GM19328 (cell line): Measurements from ENCODE around the gene ROM1.
"Not testable (repeated sequence)": the region's sequence is repeated elsewhere in the genome, so short reads cannot be mapped to it uniquely, and the experiment has no call there.

Source experiments
- ATAC-seq: cut with Tn5 transposase; IDR thresholded peaks from one replicate; pipeline ENCODE4 v1.9.1; 2021; ENCODE audit warnings: mild to moderate bottlenecking, moderate library complexity; ENCODE audit not compliant: unreplicated experiment

Gene ROM1

DNA sequence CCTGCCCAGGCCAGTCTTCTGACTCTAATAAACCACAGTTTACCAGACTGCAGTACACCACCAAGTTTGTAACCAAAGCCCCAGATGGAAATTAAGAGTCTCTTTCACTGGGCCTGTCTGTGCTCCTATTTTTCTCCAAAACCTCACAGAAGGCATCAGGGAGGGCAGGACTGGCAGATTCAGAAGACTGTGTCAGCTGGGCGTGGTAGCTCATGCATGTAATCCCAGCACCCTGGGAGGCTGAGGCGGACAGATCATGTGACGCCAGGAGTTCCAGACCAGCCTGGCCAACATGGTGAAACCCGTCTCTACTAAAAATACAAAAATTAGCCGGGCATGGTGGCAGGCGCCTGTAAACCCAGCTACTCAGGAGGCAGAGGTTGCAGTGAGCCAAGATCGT, 27.7 kb upstream of the ROM1 start:
- ATAC-seq, result not testable (repeated sequence)

DNA sequence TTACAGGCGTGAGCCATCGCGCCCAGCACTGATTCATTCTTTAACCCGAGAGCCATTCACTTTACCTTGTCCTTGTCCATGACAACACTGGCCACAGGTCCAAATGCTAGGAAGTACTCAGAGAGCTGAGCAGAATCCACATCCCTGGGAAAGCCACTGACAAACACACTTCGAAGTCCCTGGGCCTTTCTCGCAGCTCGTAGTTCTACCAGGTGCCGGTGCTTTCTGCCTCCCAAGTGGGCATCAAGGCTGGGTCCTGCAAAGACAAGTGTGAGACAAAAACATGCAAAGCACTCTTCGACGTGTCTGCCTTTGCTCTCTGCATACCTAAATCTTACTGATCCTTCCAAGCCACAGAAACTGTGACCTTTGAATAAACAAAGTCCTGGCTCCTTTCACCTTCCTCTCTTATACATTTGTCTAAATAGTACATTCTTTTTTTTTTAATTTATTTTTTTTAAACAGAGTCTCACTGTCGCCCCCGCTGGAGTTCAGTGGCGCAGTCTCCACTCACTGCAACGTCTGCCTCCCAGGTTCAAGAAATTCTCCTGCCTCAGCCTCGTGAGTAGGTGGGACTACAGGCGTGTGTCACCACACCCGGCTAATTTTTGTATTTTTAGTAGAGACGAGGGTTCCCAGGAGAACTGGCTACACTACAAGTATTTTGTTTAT, 24.0 kb upstream of the ROM1 start:
- no peak for ATAC-seq

GRCh38 chr11:62591448-62592145, 21.5 kb upstream of the ROM1 start, which contains the start of gene TUT1:
Gene TUT1 (minus strand): TSS chr11:62591523. CDS start chr11:62591485, 38 bp downstream.
- ATAC-seq, result peak; percentile 75

DNA sequence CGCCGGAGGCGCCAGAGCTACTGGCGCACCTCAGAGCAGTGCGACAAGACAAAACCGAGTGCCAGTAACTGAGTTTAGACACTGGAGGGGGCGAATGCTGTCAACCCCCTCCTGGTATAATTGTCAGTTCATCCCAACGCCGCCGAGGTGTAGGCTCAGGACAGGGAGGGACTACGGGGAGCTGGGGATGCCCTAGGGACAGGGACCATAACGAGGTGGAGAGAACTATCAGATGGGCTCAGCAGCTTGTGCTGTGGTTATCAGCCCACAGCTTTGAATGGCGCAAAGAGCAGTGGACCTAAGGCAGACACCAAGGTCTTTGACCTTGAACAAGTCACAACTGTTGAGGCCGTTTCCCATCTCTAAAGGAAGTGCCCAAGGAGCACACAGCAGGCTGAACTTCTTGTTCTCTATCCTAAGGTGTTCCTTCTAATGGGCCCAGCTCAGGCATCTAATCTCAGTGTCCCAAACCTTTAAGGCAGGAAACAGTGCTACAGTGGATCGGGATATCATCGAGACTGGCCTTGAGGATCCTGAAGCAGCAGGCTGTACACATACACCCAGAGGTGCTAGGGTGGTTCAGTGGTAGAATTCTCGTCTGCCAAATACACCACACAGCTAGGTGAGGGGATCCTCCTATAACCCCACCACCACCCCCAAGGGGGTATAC, 20.8 kb upstream of the ROM1 start:
- no peak for ATAC-seq

DNA sequence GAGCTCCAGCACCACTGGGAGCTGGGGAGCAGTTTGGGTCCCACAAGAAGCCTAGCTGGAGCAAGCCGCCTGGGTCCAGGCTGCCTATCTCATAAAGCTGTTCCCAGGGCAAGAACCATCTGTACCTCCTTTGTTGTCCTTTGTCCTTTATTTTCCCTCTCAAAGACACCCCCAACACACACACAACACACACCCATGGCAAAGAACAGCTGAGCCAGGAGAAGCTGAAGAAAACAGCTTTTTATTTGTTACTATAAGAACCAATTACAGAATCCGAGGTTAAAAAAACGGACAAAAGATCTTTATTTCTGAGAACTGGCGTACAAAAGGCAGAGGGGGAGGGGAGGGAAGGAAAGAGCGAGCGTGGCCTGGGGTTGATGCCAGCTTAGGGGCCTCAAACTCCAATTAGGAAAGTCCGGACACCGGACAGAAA, 20.1 kb upstream of the ROM1 start:
- no peak for ATAC-seq

- no peak for ATAC-seq
Measured at GRCh38 chr11:62593434-62594044, 19.5 kb upstream of the ROM1 start.

DNA sequence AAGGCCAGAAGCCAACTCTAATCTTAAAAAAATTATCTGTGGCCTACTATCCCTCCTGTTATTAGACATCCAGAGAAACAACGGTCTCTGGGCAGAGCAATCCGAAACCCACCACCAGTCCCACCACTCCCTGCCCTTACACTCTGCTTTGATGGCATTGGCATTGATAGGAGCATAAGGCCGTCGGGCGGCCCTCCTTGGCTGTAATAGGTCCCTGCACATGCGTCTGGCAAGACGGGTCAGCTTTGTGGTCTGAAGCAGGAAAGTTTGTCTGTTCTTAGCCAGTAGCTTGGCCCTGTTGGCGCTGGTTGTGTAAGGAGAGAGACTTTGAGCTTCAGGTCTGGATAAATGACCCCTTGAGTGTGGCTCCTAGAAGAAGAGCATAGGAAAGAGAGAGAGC, 17.9 kb upstream of the ROM1 start:
- ATAC-seq, result no peak

DNA sequence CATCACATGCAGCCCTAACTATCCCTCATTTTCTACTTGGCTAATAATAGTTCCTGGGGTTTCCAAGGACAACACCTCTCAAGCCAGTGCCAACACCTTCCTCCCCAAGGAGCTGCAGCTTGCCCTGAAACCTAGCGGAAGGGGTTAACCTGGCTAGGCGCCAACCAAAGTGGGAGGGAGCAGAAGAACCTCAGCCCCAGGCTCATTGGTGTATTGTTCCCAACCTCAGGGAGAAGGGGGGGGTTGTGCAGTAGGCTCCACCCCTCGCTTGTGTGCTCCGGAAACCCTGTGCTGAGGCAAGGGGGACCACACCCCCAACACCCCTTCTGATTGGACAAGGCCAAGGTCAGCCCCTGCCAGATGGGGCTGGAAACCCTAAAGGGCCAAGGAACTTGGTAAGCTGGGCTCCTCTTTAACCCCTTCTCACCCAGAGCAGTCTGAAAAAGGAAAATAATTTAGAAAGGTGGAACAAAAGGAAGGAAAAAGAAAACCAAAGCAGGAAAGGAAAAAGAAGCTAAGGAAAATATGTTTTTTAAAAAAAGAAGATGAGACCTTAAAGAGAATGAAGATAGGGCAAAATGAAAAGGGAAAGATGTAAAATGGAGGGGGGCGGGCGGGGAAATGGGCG, 13.9 kb upstream of the ROM1 start:
- ATAC-seq, result peak; percentile 34

DNA sequence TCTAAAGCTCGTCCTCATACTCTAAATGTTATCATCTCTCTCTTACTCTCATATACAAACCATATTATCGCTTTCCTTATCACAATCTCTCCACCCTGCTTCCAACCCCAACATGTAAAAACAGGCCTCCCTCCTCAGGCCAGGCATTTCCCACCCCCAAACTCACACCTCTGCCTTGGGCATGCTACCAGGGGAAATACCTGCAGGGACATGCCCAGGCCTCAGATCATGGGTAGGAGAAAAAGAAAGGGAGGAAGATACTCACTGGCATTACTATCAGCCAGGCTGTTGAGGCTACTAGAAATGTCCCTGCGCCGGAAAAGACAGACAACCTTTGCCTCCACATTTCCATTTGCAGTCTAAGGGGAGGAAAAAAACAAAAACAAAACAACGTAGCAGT, 13.2 kb upstream of the ROM1 start:
- no peak for ATAC-seq

DNA sequence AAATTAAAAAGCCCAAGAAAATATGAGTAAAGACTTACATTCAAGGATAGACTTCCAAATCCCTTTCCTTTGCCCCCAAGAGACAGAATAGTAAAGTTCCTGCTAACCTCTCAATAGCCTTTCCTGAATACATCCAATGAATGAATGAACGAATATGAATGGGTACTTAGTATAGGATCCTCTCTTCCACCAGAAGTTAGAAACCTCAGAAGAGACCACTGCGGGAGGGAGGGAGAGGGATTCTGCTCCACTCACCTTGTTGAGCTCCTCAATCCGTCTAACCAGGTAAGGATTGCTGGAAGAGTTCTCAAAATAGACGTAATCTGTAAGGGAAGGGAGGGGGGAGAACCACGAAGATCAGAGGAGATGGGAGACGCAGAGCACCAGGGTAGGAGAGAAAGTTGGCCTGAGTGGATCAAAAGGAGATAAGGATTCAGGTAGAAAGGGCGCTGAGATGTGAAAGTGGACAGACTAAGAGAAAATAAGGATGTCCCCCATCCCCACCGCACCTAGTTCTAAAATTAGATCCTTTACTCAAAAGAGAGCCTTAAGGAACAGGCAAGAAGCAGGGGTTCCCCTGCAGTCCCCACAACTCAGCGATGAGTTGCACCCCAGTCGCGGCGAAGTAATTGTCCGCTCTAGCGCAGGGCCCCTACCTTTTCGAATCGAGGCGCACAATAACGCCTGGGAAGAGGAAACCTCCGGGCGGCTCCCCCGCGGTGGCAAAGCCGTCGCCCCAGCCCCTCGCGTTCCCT, 12.5 kb upstream of the ROM1 start:
- no peak for ATAC-seq

DNA sequence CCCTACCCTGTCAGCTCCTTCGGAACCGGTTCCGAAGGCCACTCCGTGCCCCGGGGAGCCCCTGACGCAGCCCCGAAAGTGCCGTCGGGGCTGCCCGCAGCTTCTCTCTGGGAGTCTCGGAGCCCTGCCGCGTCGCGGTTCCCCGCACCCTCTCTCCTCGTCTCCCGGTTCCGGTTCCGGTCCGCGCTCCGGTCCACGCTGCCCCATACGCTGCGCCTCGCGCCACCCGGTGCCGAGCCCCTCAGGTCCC, 12.0 kb upstream of the ROM1 start:
- no peak for ATAC-seq

DNA sequence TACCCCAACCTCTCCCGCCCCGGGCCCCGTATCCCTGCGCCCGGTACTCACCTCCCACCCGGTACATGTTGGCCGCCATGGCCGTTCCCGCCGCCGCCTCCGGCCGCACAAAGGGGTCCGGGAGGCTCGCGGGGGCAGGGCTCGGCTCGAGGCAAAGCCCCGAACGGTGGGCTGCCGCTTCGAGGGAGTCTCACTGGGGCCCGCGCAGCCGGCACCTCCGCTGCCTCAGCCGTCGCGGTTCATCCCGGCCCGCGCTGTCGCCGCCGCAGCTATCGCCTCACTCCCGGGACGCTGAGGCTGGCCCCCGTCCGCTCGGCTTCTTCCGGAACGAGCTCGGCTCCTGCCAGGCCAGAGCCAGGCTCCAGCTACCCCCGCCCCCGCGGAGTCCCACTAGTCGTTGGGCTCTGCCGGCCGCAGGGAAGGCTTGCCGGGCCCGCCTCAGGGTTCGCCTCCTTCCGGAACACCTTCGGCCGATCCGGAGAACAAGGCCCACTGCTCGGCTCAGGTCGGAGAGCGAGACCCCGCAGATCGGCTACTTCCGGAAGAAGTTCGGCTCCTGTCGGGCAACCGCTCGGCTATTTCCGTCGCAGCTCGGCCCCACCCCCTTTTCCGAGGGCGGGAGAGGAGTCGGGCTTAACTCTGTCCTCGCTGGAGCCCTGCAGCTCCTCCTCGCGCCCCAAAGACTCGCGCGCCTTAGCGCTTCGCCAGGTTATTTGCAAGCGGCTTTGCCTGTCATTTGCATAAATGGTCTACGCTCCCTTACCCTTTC, 11.5 kb upstream of the ROM1 start, which contains the start of gene MTA2:
Gene MTA2, minus strand, starts transcription at position 494 of the 769 bp plus-strand sequence. Its CDS starts 415 bp downstream, at position 79.
- ATAC-seq, result peak; percentile 75

DNA sequence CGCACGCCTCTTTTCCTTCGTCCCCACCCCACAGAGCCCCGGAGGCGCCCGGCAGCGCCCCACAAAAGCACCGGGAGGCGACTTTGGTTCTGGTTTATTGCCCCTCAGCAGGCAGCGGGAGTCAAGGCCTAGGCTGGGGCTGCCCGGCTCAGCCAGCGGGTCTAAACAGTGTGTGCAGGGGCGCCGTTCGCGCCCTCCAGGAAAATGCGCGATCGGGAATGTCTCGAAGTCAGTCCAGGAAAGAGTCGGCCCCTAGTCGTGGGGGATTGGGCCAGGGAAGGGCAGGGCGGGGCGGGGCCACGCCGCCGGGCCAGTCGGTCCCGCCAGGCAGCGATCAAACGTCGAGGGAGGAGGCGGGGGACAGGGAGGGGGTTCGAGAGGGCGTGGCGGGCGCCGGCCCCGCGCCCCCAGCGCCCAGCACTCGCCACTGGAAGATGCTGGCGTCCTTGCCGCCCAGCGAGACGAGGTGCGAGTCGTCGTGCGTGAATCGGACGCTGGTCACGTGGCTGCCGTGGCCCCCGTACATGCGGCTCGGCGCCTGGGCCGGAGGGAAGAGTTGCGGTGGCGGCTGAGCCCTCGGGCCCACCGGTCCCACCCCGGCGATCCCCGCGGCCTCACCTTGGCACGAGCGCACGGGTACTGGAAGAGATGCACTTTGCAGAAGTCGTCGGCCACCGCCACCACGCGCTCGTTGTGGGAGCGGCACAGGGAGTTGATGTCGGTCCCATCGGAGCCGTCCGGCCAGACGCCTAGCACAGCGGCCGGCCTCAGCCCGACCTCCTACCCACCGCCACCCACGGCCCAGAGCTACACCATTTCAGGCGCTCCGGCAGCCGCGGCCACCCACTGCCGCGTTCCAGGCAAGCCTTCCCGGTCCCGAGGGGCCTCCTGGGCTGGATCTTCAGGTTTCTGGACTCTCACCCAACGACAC, 10.7 kb upstream of the ROM1 start:
- no peak for ATAC-seq

- no peak for ATAC-seq
Measured at GRCh38 chr11:62603072-62603408, 10.0 kb upstream of the ROM1 start.

GRCh38 chr11:62603776-62604299, 9.2 kb upstream of the ROM1 start:
- ATAC-seq, result no peak

GRCh38 chr11:62604460-62605120, 8.5 kb upstream of the ROM1 start:
- no peak for ATAC-seq

GRCh38 chr11:62605467-62605866, 7.6 kb upstream of the ROM1 start:
- no peak for ATAC-seq

DNA sequence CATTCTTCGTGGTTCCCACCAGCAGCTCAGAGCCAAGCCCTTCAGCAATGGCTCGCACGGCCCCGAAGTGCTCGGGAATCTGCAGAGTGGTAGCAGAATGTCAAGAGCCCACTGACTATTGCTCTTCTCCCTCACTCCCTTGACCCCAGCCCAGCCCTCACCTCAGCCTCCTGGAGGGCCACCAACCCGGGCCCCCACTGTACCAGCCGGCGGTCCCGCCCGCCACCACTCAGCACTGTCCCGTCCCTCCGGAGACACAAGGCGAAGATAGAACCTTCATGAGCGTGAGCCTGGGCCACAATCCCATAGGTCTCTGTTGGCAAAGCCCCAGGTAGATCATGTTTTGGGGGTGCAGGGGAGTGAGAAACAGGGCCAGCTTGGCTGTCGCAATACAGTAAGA, 7.2 kb upstream of the ROM1 start:
- no peak for ATAC-seq
